ENCODE results near the gene RNASEH2B.

DNA sequence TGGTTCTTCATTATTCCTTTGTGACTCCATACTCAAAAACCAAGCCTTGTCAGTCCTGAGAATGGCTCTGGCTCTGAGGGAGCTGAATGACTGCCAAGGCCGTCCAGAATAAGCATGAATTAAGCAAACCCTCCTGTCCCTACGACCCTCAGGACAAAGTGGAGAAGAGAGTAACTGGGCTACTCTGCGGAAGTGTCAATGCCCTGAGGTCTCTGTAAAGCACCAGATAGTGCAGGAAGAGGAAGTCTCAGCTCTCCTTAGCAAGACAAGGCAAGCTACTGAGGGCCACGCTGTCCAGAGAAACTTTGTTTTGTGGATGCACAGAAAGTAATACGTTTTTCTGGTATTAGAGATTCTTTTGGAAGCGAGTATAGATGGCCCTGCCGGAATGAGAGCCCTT lies 94.1 kb downstream of the RNASEH2B start:
- TF ChIP-seq, protein P1, sequence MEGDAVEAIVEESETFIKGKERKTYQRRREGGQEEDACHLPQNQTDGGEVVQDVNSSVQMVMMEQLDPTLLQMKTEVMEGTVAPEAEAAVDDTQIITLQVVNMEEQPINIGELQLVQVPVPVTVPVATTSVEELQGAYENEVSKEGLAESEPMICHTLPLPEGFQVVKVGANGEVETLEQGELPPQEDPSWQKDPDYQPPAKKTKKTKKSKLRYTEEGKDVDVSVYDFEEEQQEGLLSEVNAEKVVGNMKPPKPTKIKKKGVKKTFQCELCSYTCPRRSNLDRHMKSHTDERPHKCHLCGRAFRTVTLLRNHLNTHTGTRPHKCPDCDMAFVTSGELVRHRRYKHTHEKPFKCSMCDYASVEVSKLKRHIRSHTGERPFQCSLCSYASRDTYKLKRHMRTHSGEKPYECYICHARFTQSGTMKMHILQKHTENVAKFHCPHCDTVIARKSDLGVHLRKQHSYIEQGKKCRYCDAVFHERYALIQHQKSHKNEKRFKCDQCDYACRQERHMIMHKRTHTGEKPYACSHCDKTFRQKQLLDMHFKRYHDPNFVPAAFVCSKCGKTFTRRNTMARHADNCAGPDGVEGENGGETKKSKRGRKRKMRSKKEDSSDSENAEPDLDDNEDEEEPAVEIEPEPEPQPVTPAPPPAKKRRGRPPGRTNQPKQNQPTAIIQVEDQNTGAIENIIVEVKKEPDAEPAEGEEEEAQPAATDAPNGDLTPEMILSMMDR (conservative IDR thresholded peaks at IDR 0.05; ENCODE audit: low read length), result no peak
- TF ChIP-seq EZH2phosphoT487 (IDR thresholded peaks at IDR 0.05; ENCODE audit: borderline replicate concordance, low read depth, low read length), result no peak
